Trophoblast cell (in vitro differentiated cells and primary cell): Measurements from ENCODE around the gene DOCK2.
A peak's percentile ranks its signal among the peaks of the same experiment; 100 is the strongest.

Experiments
- DNase-seq, 2 donors: peaks; one replicate each; pipeline ENCODE4 v3.0.0-alpha.2; 2016
- H2AFZ ChIP-seq: 2 replicates; pipeline ENCODE4 v1.6.1; 2013; ENCODE audit warnings: low read length, moderate library complexity, mild to moderate bottlenecking; ENCODE audit not compliant: insufficient read depth, poor library complexity
- H2AK5ac ChIP-seq: 2 replicates; pipeline ENCODE4 v1.6.1; 2013; ENCODE audit warnings: mild to moderate bottlenecking, low read length
- H2BK120ac ChIP-seq: 2 replicates; pipeline ENCODE4 v1.6.1; 2013; ENCODE audit warnings: low read length, mild to moderate bottlenecking, moderate library complexity; ENCODE audit not compliant: insufficient read depth, poor library complexity
- H2BK12ac ChIP-seq: 2 replicates; pipeline ENCODE4 v1.6.1; 2013; ENCODE audit warnings: mild to moderate bottlenecking, low read length, moderate library complexity
- H2BK5ac ChIP-seq: 2 replicates; pipeline ENCODE4 v1.6.1; 2013; ENCODE audit warnings: low read length, low read depth, moderate library complexity, mild to moderate bottlenecking; ENCODE audit not compliant: poor library complexity
- H3K14ac ChIP-seq: 2 replicates; pipeline ENCODE4 v1.6.1; 2013; ENCODE audit warnings: mild to moderate bottlenecking, low read length
- H3K18ac ChIP-seq: 2 replicates; pipeline ENCODE4 v1.6.1; 2013; ENCODE audit warnings: mild to moderate bottlenecking, low read length
- H3K23ac ChIP-seq: 2 replicates; pipeline ENCODE4 v1.6.1; 2013; ENCODE audit warnings: low read length
- H3K27ac ChIP-seq: 2 replicates; pipeline ENCODE4 v1.5.1; 2013; ENCODE audit warnings: low read depth, mild to moderate bottlenecking, inconsistent platforms, low read length, moderate library complexity
- H3K27me3 ChIP-seq: 2 replicates; pipeline ENCODE4 v1.6.1; 2013; ENCODE audit warnings: inconsistent platforms, mild to moderate bottlenecking, low read length, moderate library complexity; ENCODE audit not compliant: insufficient read depth
- H3K36me3 ChIP-seq, 2 experiments: 1 replicate in 1 of 2; 2 replicates in 1 of 2; pipeline ENCODE4 v1.6.1; 2013; ENCODE audit warnings: low read length in 2 of 2, mild to moderate bottlenecking in 2 of 2, moderate library complexity in 1 of 2; ENCODE audit not compliant: insufficient read depth in 2 of 2, control insufficient read depth in 1 of 2
- H3K4ac ChIP-seq: 2 replicates; pipeline ENCODE4 v1.6.1; 2013; ENCODE audit warnings: low read depth, mild to moderate bottlenecking, low read length, moderate library complexity
- H3K4me1 ChIP-seq, 2 experiments: 1 replicate in 1 of 2; 2 replicates in 1 of 2; pipeline ENCODE4 v1.6.1; 2013; ENCODE audit warnings: low read length in 2 of 2, mild to moderate bottlenecking in 2 of 2, moderate library complexity in 1 of 2; ENCODE audit not compliant: insufficient read depth in 2 of 2, control insufficient read depth in 1 of 2
- H3K4me2 ChIP-seq: 2 replicates; pipeline ENCODE4 v1.6.1; 2013; ENCODE audit warnings: inconsistent platforms, mild to moderate bottlenecking, low read length, moderate library complexity
- H3K4me3 ChIP-seq: 2 replicates; pipeline ENCODE4 v1.5.1; 2013; ENCODE audit warnings: mild to moderate bottlenecking, low read depth, low read length, inconsistent platforms
- H3K79me1 ChIP-seq: one replicate; pipeline ENCODE4 v1.6.1; 2013; ENCODE audit warnings: low read length
- H3K79me2 ChIP-seq: 2 replicates; pipeline ENCODE4 v1.6.1; 2013; ENCODE audit warnings: low read length, mild to moderate bottlenecking; ENCODE audit not compliant: control insufficient read depth, insufficient read depth, poor library complexity
- H3K9ac ChIP-seq: 2 replicates; pipeline ENCODE4 v1.6.1; 2013; ENCODE audit warnings: mild to moderate bottlenecking, low read length
- H3K9me3 ChIP-seq: 2 replicates; pipeline ENCODE4 v1.6.1; 2013; ENCODE audit warnings: low read depth, mild to moderate bottlenecking, control low read depth, inconsistent platforms, low read length; ENCODE audit not compliant: insufficient read depth
- H4K12ac ChIP-seq: 2 replicates; pipeline ENCODE4 v1.6.1; 2013; ENCODE audit warnings: low read depth, mild to moderate bottlenecking, low read length, moderate library complexity
- H4K8ac ChIP-seq: 2 replicates; pipeline ENCODE4 v1.6.1; 2013; ENCODE audit warnings: low read depth, mild to moderate bottlenecking, low read length, moderate library complexity
- H4K91ac ChIP-seq: one replicate; pipeline ENCODE4 v1.6.1; 2013; ENCODE audit warnings: low read depth, mild to moderate bottlenecking, low read length, moderate library complexity
- WGBS: extraction: QIAGEN DNeasy Blood & Tissue Kit; methylation state at CpG from one replicate; pipeline ENCODE4 v1.1.7; 2013; ENCODE audit warnings: missing lambda C conversion rate; ENCODE audit not compliant: insufficient read length, insufficient coverage; ENCODE audit errors: extremely low coverage; 5-methylcytosine and 5-hydroxymethylcytosine counted together

The DOCK2 gene

GRCh38 chr5:169781420-169782345 is 144.6 kb downstream of the DOCK2 start:
- H3K18ac ChIP-seq, result no peak overlapping the region
- no peak overlapping the region for H3K14ac ChIP-seq
- no peak overlapping the region for H3K27ac ChIP-seq
- no peak overlapping the region for H2AK5ac ChIP-seq
- no CpG with 5 or more reads among the region's 6 CpGs for WGBS
- H3K4me1 ChIP-seq, result no peaks in the 10 kb centered on the region
- no peak overlapping the region for H2BK12ac ChIP-seq
- no peak overlapping the region for H3K4me3 ChIP-seq
- DNase-seq, result no peak
- H3K9me3 ChIP-seq, result no peaks in the 10 kb centered on the region
- no peaks in the 10 kb centered on the region for H3K79me1 ChIP-seq
- H3K27me3 ChIP-seq, result no peaks in the 10 kb centered on the region
- no peak overlapping the region for H4K12ac ChIP-seq
- no peak overlapping the region for H3K23ac ChIP-seq
- no peak overlapping the region for H2AFZ ChIP-seq
- no peak overlapping the region for H2BK5ac ChIP-seq
- no peak overlapping the region for H3K9ac ChIP-seq
- no peak overlapping the region for H3K4ac ChIP-seq
- H2BK120ac ChIP-seq, result no peak overlapping the region
- H3K36me3 ChIP-seq, result no peaks in the 10 kb centered on the region
- no peaks in the 10 kb centered on the region for H3K79me2 ChIP-seq
- no peak overlapping the region for H4K91ac ChIP-seq
- H4K8ac ChIP-seq, result no peak overlapping the region
- no peak overlapping the region for H3K4me2 ChIP-seq

- no peak overlapping the region for H3K23ac ChIP-seq
- no peaks in the 10 kb centered on the region for H3K9me3 ChIP-seq
- no peaks in the 10 kb centered on the region for H3K27me3 ChIP-seq
- no peak overlapping the region for H3K4me3 ChIP-seq
- H3K4me2 ChIP-seq, result no peak overlapping the region
- H3K27ac ChIP-seq, result no peak overlapping the region
- H3K4ac ChIP-seq, result no peak overlapping the region
- no peak overlapping the region for H2AK5ac ChIP-seq
- H3K79me2 ChIP-seq, result no peaks in the 10 kb centered on the region
- no peak overlapping the region for H4K12ac ChIP-seq
- no peaks in the 10 kb centered on the region for H3K4me1 ChIP-seq
- H3K36me3 ChIP-seq, result no peaks in the 10 kb centered on the region
- H2BK5ac ChIP-seq, result no peak overlapping the region
- no peak overlapping the region for H4K91ac ChIP-seq
- H4K8ac ChIP-seq, result no peak overlapping the region
- H3K9ac ChIP-seq, result no peak overlapping the region
- DNase-seq, result no peak
- no peak overlapping the region for H2BK120ac ChIP-seq
- WGBS, result 100% methylated on average over 1 of the region's 5 CpGs
- H2AFZ ChIP-seq, result no peak overlapping the region
- H3K18ac ChIP-seq, result no peak overlapping the region
- no peak overlapping the region for H3K14ac ChIP-seq
- no peaks in the 10 kb centered on the region for H3K79me1 ChIP-seq
- H2BK12ac ChIP-seq, result no peak overlapping the region
Measured at GRCh38 chr5:169785771-169786618, 148.9 kb downstream of the DOCK2 start.

DNA sequence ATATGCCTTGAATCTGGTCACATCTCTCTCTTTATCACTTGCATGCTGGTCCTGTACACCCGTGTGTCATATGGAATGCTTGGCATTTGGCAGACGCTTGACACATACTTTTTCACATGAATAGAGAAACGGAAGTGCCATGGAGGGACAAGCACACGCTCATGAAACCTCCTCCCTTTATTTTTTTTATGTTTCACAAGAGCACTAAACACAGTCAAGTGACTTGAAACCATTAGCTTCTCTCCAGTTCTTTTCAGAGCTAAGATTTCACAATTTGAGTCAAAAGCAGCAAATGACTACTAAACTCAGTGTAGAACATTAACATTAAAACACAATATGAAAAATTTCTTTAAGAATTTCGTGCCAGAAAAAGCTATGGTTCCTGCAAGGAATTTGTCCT is 151.1 kb downstream of the DOCK2 start:
- Histone ChIP-seq H3K4me2 (no peak overlapping the region), H2AK5ac (no peak overlapping the region)
- no CpG with 5 or more reads among the region's 5 CpGs for whole genome bisulfite sequencing

DNA sequence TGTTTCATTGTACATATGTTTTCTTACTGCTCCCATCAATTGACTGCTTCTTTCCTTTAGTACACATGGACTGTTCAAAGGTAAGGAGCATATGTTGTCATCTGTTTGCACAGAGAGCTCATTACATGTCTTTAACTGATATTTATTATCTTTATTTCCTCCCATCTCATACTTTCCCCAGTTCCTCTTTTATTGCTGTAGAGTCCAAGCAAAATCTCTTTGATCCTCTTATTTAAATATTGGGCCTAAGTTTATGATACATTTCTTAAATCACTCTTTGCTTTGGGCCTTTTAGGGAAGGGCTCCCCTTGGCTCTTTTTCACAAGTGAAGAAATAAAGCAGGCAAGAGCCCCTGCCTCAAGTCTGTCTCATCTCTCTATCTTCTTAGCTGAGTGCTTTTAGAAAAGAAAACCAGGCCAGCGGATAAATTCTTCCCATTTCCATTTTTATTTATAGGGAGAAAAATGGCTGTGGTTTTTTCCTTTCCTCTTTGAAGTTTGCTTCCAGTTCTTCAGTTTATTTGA is 152.4 kb downstream of the DOCK2 start:
- no peaks in the 10 kb centered on the region for H3K27me3 ChIP-seq
- H2AK5ac ChIP-seq, result no peak overlapping the region
- no peak overlapping the region for H2BK120ac ChIP-seq
- H3K14ac ChIP-seq, result no peak overlapping the region
- H4K12ac ChIP-seq, result no peak overlapping the region
- H3K4me1 ChIP-seq, result no peaks in the 10 kb centered on the region
- no peak for DNase-seq
- no CpG with 5 or more reads among the region's 1 CpG for WGBS
- H3K79me2 ChIP-seq, result no peaks in the 10 kb centered on the region
- H2BK12ac ChIP-seq, result no peak overlapping the region
- no peak overlapping the region for H2AFZ ChIP-seq
- no peak overlapping the region for H3K4me2 ChIP-seq
- no peak overlapping the region for H4K91ac ChIP-seq
- H3K9me3 ChIP-seq, result no peaks in the 10 kb centered on the region
- no peaks in the 10 kb centered on the region for H3K36me3 ChIP-seq
- H3K9ac ChIP-seq, result no peak overlapping the region
- no peak overlapping the region for H3K4ac ChIP-seq
- H3K23ac ChIP-seq, result no peak overlapping the region
- no peak overlapping the region for H3K27ac ChIP-seq
- H3K18ac ChIP-seq, result no peak overlapping the region
- H3K4me3 ChIP-seq, result no peak overlapping the region
- H2BK5ac ChIP-seq, result no peak overlapping the region
- no peaks in the 10 kb centered on the region for H3K79me1 ChIP-seq
- H4K8ac ChIP-seq, result no peak overlapping the region

More for the DNA sequence above, 151.1 kb downstream of the DOCK2 start:
- Histone ChIP-seq H3K79me2 (no peaks in the 10 kb centered on the region), H3K36me3 (no peaks in the 10 kb centered on the region), H4K12ac (no peak overlapping the region), H3K9ac (no peak overlapping the region), H3K27ac (no peak overlapping the region), H3K4me1 (no peaks in the 10 kb centered on the region), H3K4ac (no peak overlapping the region), H3K79me1 (no peaks in the 10 kb centered on the region), H2BK5ac (no peak overlapping the region), H2BK120ac (no peak overlapping the region), H4K91ac (no peak overlapping the region), H4K8ac (no peak overlapping the region), H3K18ac (no peak overlapping the region), H3K14ac (no peak overlapping the region), H3K4me3 (no peak overlapping the region), H2AFZ (no peak overlapping the region), H3K27me3 (no peaks in the 10 kb centered on the region), H3K9me3 (no peaks in the 10 kb centered on the region), H3K23ac (no peak overlapping the region), H2BK12ac (no peak overlapping the region)
- DNase-seq, result peak; percentile 76 to 88
